Astrocyte (in vitro differentiated cells and primary cell): ENCODE results near the gene PIGR. TPM values are rescaled to one million over a fixed set of nuclear protein-coding genes. Genes with fewer than 3 reads are reported as not detected.

Experiments used
- DNase-seq: peaks from one replicate; pipeline ENCODE4 v3.0.0-alpha.2; 2010; ENCODE audit warnings: low read depth
- FAIRE-seq: peaks from 2 replicates; lab custom pipeline; 2011; peaks lifted over from hg19 to GRCh38; lab: Jason Lieb, UNC
- H2AFZ ChIP-seq: 2 replicates; pipeline ENCODE4 v1.6.0; 2012; ENCODE audit warnings: low read depth, low read length, inconsistent platforms
- H3K27ac ChIP-seq: 2 replicates; pipeline ENCODE4 v1.5.1; 2011; ENCODE audit warnings: low read depth, low read length, inconsistent platforms
- H3K27me3 ChIP-seq: 2 replicates; pipeline ENCODE4 v1.6.0; 2011; ENCODE audit warnings: low read length, inconsistent platforms; ENCODE audit not compliant: insufficient read depth
- H3K36me3 ChIP-seq: 2 replicates; pipeline ENCODE4 v1.5.1; 2011; ENCODE audit warnings: low read length, inconsistent platforms; ENCODE audit not compliant: insufficient read depth
- H3K4me1 ChIP-seq: 2 replicates; pipeline ENCODE4 v1.5.1; 2011; ENCODE audit warnings: low read length, inconsistent platforms; ENCODE audit not compliant: insufficient read depth
- H3K4me2 ChIP-seq: 2 replicates; pipeline ENCODE4 v1.6.0; 2012; ENCODE audit warnings: low read length, inconsistent platforms
- H3K4me3 ChIP-seq: 2 replicates; pipeline ENCODE4 v1.5.1; 2011; ENCODE audit warnings: low read depth, mild to moderate bottlenecking, low read length, inconsistent platforms; ENCODE audit not compliant: insufficient read depth
- H3K79me2 ChIP-seq: 2 replicates; pipeline ENCODE4 v1.6.0; 2012; ENCODE audit warnings: mild to moderate bottlenecking, low read length, inconsistent platforms; ENCODE audit not compliant: insufficient read depth
- H3K9ac ChIP-seq: 2 replicates; pipeline ENCODE4 v1.6.0; 2012; ENCODE audit warnings: mild to moderate bottlenecking, low read length, inconsistent platforms
- H3K9me3 ChIP-seq: 2 replicates; pipeline ENCODE4 v1.5.1; 2012; ENCODE audit warnings: low read depth, mild to moderate bottlenecking, low read length, inconsistent platforms; ENCODE audit not compliant: insufficient read depth
- H4K20me1 ChIP-seq: 2 replicates; pipeline ENCODE4 v1.6.0; 2012; ENCODE audit warnings: low read length, inconsistent platforms; ENCODE audit not compliant: insufficient read depth
- H3K27ac Mint-ChIP-seq: one replicate; pipeline ENCODE4 v1.8.0; 2021; ENCODE audit warnings: mild to moderate bottlenecking, mixed read lengths; ENCODE audit not compliant: unreplicated experiment
- H3K27me3 Mint-ChIP-seq: one replicate; pipeline ENCODE4 v1.8.0; 2021; ENCODE audit warnings: low read depth, mixed read lengths; ENCODE audit not compliant: unreplicated experiment
- H3K36me3 Mint-ChIP-seq: one replicate; pipeline ENCODE4 v1.8.0; 2021; ENCODE audit warnings: low read depth, mixed read lengths; ENCODE audit not compliant: unreplicated experiment
- H3K4me1 Mint-ChIP-seq: one replicate; pipeline ENCODE4 v1.8.0; 2021; ENCODE audit warnings: low read depth, mixed read lengths; ENCODE audit not compliant: unreplicated experiment
- H3K4me3 Mint-ChIP-seq: one replicate; pipeline ENCODE4 v1.8.0; 2021; ENCODE audit warnings: mild to moderate bottlenecking, moderate library complexity, mixed read lengths; ENCODE audit not compliant: unreplicated experiment
- H3K9me3 Mint-ChIP-seq: one replicate; pipeline ENCODE4 v1.8.0; 2021; ENCODE audit warnings: mild to moderate bottlenecking, mixed read lengths; ENCODE audit not compliant: unreplicated experiment
- CTCF ChIP-seq: IDR thresholded peaks from 2 replicates; pipeline ENCODE4 v1.5.1; 2011; ENCODE audit warnings: low read depth, mild to moderate bottlenecking, inconsistent platforms, low read length, moderate library complexity; ENCODE audit not compliant: insufficient read depth
- EZH2 ChIP-seq: IDR thresholded peaks from 2 replicates; pipeline ENCODE4 v1.6.1; 2012; ENCODE audit warnings: mild to moderate bottlenecking, low read length, inconsistent platforms; ENCODE audit not compliant: insufficient read depth
- total RNA-seq: library from RNA; stranded (reverse); gene quantifications from 2 replicates; pipeline ENCODE4 v1.2.1, GENCODE V29; 2021

Gene PIGR
- total RNA-seq, 1 donor from 2014 or later: not detected

- Histone ChIP-seq H3K27me3 (peaks cover 6% of the 10 kb centered on the region), H3K79me2 (no peaks in the 10 kb centered on the region), H3K9ac (no peak overlapping the region), H2AFZ (no peak overlapping the region), H4K20me1 (no peaks in the 10 kb centered on the region), H3K9me3 (no peaks in the 10 kb centered on the region), H3K27ac (no peak overlapping the region), H3K4me2 (no peak overlapping the region), H3K36me3 (no peaks in the 10 kb centered on the region), H3K4me1 (no peaks in the 10 kb centered on the region), H3K4me3 (no peak overlapping the region)
- Mint-ChIP-seq H3K9me3 (peaks cover 6% of the 10 kb centered on the region), H3K4me3 (no peak overlapping the region), H3K4me1 (no peaks in the 10 kb centered on the region), H3K27me3 (peaks cover 51% of the 10 kb centered on the region), H3K27ac (no peak overlapping the region), H3K36me3 (no peaks in the 10 kb centered on the region)
- DNase-seq: no peak
- FAIRE-seq: no peak
- no peak for TF ChIP-seq CTCF
- TF ChIP-seq EZH2: no peak
These were observed 14.6 kb upstream of the PIGR start for GRCh38 chr1:206960676-206961386.

- H3K4me1 ChIP-seq: no peaks in the 10 kb centered on the region
- no peak overlapping the region for H2AFZ ChIP-seq
- H3K36me3 ChIP-seq: no peaks in the 10 kb centered on the region
- FAIRE-seq (no peak), DNase-seq (no peak)
- no peaks in the 10 kb centered on the region for H3K36me3 Mint-ChIP-seq
- H3K9me3 Mint-ChIP-seq: peaks cover 2% of the 10 kb centered on the region
- H3K9me3 ChIP-seq: no peaks in the 10 kb centered on the region
- H3K79me2 ChIP-seq: no peaks in the 10 kb centered on the region
- H3K27ac ChIP-seq: no peak overlapping the region
- H3K4me3 ChIP-seq: no peak overlapping the region
- H3K27me3 ChIP-seq: peaks cover 7% of the 10 kb centered on the region
- no peak for TF ChIP-seq EZH2
- no peak for TF ChIP-seq CTCF
- H3K4me2 ChIP-seq: no peak overlapping the region
- no peak overlapping the region for H3K4me3 Mint-ChIP-seq
- H3K4me1 Mint-ChIP-seq: no peaks in the 10 kb centered on the region
- no peaks in the 10 kb centered on the region for H4K20me1 ChIP-seq
- no peak overlapping the region for H3K9ac ChIP-seq
- no peak overlapping the region for H3K27ac Mint-ChIP-seq
- H3K27me3 Mint-ChIP-seq: peaks cover 63% of the 10 kb centered on the region
These were observed 11.9 kb upstream of the PIGR start for GRCh38 chr1:206958144-206958543.

GRCh38 chr1:206957639-206958038 lies 11.4 kb upstream of the PIGR start:
- peaks cover 2% of the 10 kb centered on the region for H3K9me3 Mint-ChIP-seq
- Histone ChIP-seq H3K9ac (no peak overlapping the region), H3K36me3 (no peaks in the 10 kb centered on the region), H3K79me2 (no peaks in the 10 kb centered on the region), H3K27ac (no peak overlapping the region), H3K4me3 (no peak overlapping the region), H4K20me1 (no peaks in the 10 kb centered on the region), H3K4me1 (no peaks in the 10 kb centered on the region), H3K9me3 (no peaks in the 10 kb centered on the region), H3K4me2 (no peak overlapping the region), H2AFZ (no peak overlapping the region), H3K27me3 (peaks cover 7% of the 10 kb centered on the region)
- no peaks in the 10 kb centered on the region for H3K36me3 Mint-ChIP-seq
- FAIRE-seq (no peak), DNase-seq (no peak)
- H3K4me1 Mint-ChIP-seq: no peaks in the 10 kb centered on the region
- no peak overlapping the region for H3K4me3 Mint-ChIP-seq
- TF ChIP-seq EZH2 (no peak), CTCF (no peak)
- no peak overlapping the region for H3K27ac Mint-ChIP-seq
- H3K27me3 Mint-ChIP-seq: peaks cover 58% of the 10 kb centered on the region
